GM23248 (cell line): Measurements from ENCODE around the gene JCAD. TPM values are rescaled to one million over a fixed set of nuclear protein-coding genes. Genes with fewer than 3 reads are reported as not detected.

Experiments
- DNase-seq: peaks from one replicate; pipeline ENCODE4 v3.0.0-alpha.2; 2015
- H2AFZ ChIP-seq: fragments of 200-600 bp; sonication (generic); 2 replicates; pipeline ENCODE4 v1.6.1; 2016; ENCODE audit warnings: antibody characterized with exemption
- H3F3A ChIP-seq: fragments of 200-600 bp; sonication (generic); 2 replicates; pipeline ENCODE4 v1.6.1; 2016; ENCODE audit warnings: mild to moderate bottlenecking, antibody characterized with exemption, mixed run types; ENCODE audit not compliant: insufficient read depth
- H3K27ac ChIP-seq: fragments of 200-600 bp; sonication (generic); 2 replicates; pipeline ENCODE4 v1.5.1; 2016; ENCODE audit warnings: mild to moderate bottlenecking
- H3K27me3 ChIP-seq: fragments of 200-600 bp; sonication (generic); replicated peaks from 2 replicates; pipeline ENCODE4 v1.6.1; 2016; ENCODE audit warnings: mild to moderate bottlenecking; ENCODE audit not compliant: insufficient read depth
- H3K36me3 ChIP-seq: fragments of 200-600 bp; sonication (generic); 2 replicates; pipeline ENCODE4 v1.6.1; 2016; ENCODE audit warnings: low read depth, mild to moderate bottlenecking
- H3K4me1 ChIP-seq: fragments of 200-600 bp; sonication (generic); 2 replicates; pipeline ENCODE4 v1.6.1; 2016; ENCODE audit warnings: mild to moderate bottlenecking; ENCODE audit not compliant: insufficient read depth
- H3K4me2 ChIP-seq: fragments of 200-600 bp; sonication (generic); one replicate; pipeline ENCODE4 v1.6.1; 2016; ENCODE audit warnings: mild to moderate bottlenecking; ENCODE audit not compliant: unreplicated experiment
- H3K4me3 ChIP-seq: fragments of 200-600 bp; sonication (generic); 2 replicates; pipeline ENCODE4 v1.5.1; 2016; ENCODE audit warnings: mild to moderate bottlenecking
- H3K79me2 ChIP-seq: fragments of 200-600 bp; sonication (generic); 2 replicates; pipeline ENCODE4 v1.6.1; 2016; ENCODE audit warnings: mild to moderate bottlenecking; ENCODE audit not compliant: insufficient read depth
- H3K9ac ChIP-seq: fragments of 200-600 bp; sonication (generic); 2 replicates; pipeline ENCODE4 v1.6.1; 2016; ENCODE audit warnings: mild to moderate bottlenecking
- H3K9me2 ChIP-seq: fragments of 200-600 bp; sonication (generic); 2 replicates; pipeline ENCODE4 v1.6.1; 2016; ENCODE audit warnings: mixed run types, mild to moderate bottlenecking, moderate library complexity; ENCODE audit not compliant: insufficient read depth
- H3K9me3 ChIP-seq: fragments of 200-600 bp; sonication (generic); one replicate; pipeline ENCODE4 v1.6.1; 2017; ENCODE audit warnings: low read depth
- H4K20me1 ChIP-seq: fragments of 200-600 bp; sonication (generic); 2 replicates; pipeline ENCODE4 v1.6.0; 2016; ENCODE audit not compliant: insufficient read depth
- EZH2 ChIP-seq: fragments of 200-600 bp; sonication (generic); IDR thresholded peaks from 2 replicates; pipeline ENCODE4 v1.6.1; 2018; ENCODE audit warnings: antibody characterized with exemption, mild to moderate bottlenecking; ENCODE audit not compliant: insufficient read depth, poor library complexity, severe bottlenecking
- EZH2phosphoT487 ChIP-seq: fragments of 200-600 bp; sonication (generic); IDR thresholded peaks from 2 replicates; pipeline ENCODE4 v1.6.1; 2018; ENCODE audit warnings: antibody characterized with exemption, moderate library complexity, mild to moderate bottlenecking, low read depth; ENCODE audit not compliant: insufficient read depth
- WGBS, 2 experiments: methylation state at CpG; one replicate each; pipeline ENCODE4 v1.1.6; 2015 to 2017; ENCODE audit warnings: low lambda C conversion rate in 2 of 2, low coverage in 1 of 2; ENCODE audit errors: missing lambda C conversion rate in 2 of 2; 5-methylcytosine and 5-hydroxymethylcytosine counted together
- in situ Hi-C: fragments of 300-500 bp; cut with MboI; formaldehyde crosslinking; loops from 2 replicates; pipeline ENCODE4 v1.15.0; 2020
- polyA plus RNA-seq: library from polyadenylated mRNA; unstranded; fragments of >200 nt; fragmentation: Nextera tagmentation; extraction: Ambion mirVana; gene quantifications from 2 replicates; pipeline ENCODE4 v1.2.1, GENCODE V29; 2016
- total RNA-seq: library from RNA; depleted of rRNA; stranded (reverse); fragments of >200 nt; shearing (Covaris generic); gene quantifications from 2 replicates; pipeline ENCODE4 v1.2.3, GENCODE V29; 2014

JCAD gene
- total and polyA plus RNA-seq, 2 experiments from 2014 or later, result 17.1 to 24.3 TPM

DNA sequence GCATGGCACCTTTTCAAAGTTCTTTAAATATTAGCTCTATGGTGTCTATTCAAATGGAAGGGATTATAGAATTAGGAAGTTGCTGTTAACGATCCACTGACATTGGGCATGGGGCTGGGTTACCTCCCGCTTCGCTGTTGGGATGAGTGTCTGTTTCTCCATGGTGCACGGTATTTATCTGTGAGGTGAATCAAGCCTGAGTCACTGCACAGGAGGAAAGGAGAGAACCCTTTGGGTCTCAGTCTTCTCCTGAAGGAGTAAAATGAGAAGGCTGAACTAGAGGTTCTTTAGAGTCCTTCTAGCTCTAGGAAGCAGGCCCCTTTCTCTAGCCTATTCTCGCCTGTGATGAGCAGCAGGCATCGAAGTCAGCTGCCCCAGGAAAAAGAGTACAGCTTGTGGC, 7.3 kb downstream of the JCAD start:
- Histone ChIP-seq H2AFZ (no peak overlapping the region), H3K4me2 (no peak overlapping the region), H3K9me2 (no peaks in the 10 kb centered on the region), H3K4me1 (peaks cover 34% of the 10 kb centered on the region), H3K9me3 (no peaks in the 10 kb centered on the region), H3K79me2 (peaks cover 82% of the 10 kb centered on the region), H4K20me1 (no peaks in the 10 kb centered on the region; the same call in 1 of the 2 replicates), H3K4me3 (no peak overlapping the region), H3K36me3 (0 out of 2 replicates have a peak, but pooled peaks cover 4% of the 10 kb centered on the region), H3K9ac (no peak overlapping the region), H3F3A (peaks cover 25% of the 10 kb centered on the region), H3K27me3 (no peaks in the 10 kb centered on the region), H3K27ac (no peak overlapping the region)
- 73 to 79% methylated on average over 6 of the region's 6 CpGs for WGBS, 2 experiments
- in situ Hi-C loops, result no loop called here
- DNase-seq, result peak; percentile 51
- no peak for TF ChIP-seq EZH2
- TF ChIP-seq EZH2phosphoT487, result no peak

DNA sequence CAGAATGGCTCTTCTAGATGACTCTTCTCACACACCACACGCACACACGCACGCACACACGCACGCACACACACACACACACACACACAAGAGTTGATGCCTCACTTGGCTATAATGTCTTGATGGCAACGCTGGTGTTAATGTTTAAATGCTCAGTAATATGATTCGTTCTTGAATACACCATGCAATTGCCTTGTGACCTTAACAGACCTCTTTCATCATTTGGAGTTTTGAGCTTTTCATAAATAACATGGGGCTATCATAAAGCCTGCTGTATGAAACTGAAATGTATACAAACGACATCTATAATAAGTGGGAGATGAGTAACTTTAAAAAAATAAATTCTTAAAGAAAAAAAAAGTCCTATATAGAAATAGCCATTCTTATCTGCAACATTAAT, 8.2 kb downstream of the JCAD start:
- H4K20me1 ChIP-seq, result no peaks in the 10 kb centered on the region; the same call in 1 of the 2 replicates

DNA sequence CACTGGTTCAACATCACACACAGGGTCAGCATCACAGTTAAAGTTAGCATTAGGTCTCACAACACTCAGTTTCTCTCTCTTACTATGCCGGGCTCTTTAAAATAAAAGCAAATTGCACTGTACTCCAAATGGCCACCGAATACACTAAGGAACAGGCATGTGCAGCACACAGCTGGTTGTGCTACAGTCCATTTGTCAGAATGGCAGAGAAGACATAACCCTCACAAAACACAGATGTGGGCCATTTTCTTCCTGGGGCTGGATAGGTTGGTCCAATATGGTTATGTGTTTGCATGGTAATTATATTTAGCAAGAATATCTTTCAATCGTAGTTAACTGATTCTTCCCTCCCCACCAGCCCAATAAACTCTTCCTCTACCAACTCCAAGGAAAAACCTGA, 9.0 kb downstream of the JCAD start:
- no peaks in the 10 kb centered on the region; the same call in 1 of the 2 replicates for H4K20me1 ChIP-seq
- no peak for DNase-seq
- no peaks in the 10 kb centered on the region for H3K27me3 ChIP-seq
- H3K9me2 ChIP-seq, result no peaks in the 10 kb centered on the region
- H3F3A ChIP-seq, result peaks cover 8% of the 10 kb centered on the region; the same call in 1 of the 2 replicates
- peaks cover 17% of the 10 kb centered on the region for H3K4me1 ChIP-seq
- H3K4me2 ChIP-seq, result no peak overlapping the region
- no peak overlapping the region for H3K9ac ChIP-seq
- H2AFZ ChIP-seq, result no peak overlapping the region
- H3K4me3 ChIP-seq, result no peak overlapping the region
- no peak for TF ChIP-seq EZH2
- TF ChIP-seq EZH2phosphoT487, result no peak
- H3K9me3 ChIP-seq, result no peaks in the 10 kb centered on the region
- WGBS, 2 experiments, result 48 to 50% methylated on average over 3 of the region's 3 CpGs
- peaks cover 16% of the 10 kb centered on the region; the same call in 1 of the 2 replicates for H3K36me3 ChIP-seq
- H3K79me2 ChIP-seq, result peaks cover 81% of the 10 kb centered on the region
- H3K27ac ChIP-seq, result no peak overlapping the region
- in situ Hi-C loops, result no loop called here

More for the DNA sequence above, 8.2 kb downstream of the JCAD start:
- Histone ChIP-seq H3K9me3 (no peaks in the 10 kb centered on the region), H3K4me3 (no peak overlapping the region), H3K4me1 (peaks cover 25% of the 10 kb centered on the region), H3K9me2 (no peaks in the 10 kb centered on the region), H3K79me2 (peaks cover 82% of the 10 kb centered on the region), H3K27me3 (no peaks in the 10 kb centered on the region), H3K4me2 (no peak overlapping the region), H3K9ac (no peak overlapping the region), H3F3A (peaks cover 16% of the 10 kb centered on the region), H3K27ac (no peak overlapping the region), H2AFZ (no peak overlapping the region), H3K36me3 (peaks cover 10% of the 10 kb centered on the region; the same call in 1 of the 2 replicates)
- in situ Hi-C loops, result no loop called here
- TF ChIP-seq EZH2 (no peak), EZH2phosphoT487 (no peak)
- DNase-seq, result no peak
- WGBS, 2 experiments, result 71 to 79% methylated on average over 8 of the region's 8 CpGs

DNA sequence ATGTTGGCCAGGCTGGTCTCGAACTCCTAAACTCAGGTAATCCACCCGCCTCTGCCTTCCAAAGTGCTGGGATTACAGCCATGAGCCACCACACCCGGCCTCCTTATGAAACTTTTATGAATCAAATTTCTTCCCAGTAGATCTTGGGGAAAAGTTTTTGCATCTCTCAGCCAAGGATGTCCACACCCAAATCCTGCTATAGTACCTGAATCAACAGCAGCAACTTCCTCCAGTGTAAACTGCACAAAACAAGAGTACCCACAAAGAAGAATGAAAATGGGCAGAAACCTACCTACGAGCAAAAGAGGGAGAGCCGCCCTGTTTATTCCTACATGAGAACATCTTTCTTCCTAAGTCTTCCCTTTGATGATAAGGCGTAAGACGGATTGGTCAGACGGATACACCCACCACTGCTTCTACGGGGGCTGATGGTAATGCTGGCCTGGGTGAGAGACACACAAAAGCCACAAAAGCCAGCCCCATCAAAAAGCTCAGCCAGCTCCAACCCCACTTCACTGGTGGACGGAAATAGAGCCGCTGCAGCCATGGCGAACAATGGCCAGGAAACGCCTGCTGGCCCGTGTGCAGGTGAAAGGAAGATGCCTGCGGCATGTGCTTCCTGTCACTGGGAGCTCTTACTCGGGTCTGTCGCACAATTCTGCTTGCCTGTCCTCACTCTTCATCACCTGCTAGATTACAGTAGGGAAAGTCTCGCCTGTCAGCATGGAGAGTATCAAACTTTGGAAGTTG, 10.4 kb downstream of the JCAD start:
- TF ChIP-seq EZH2phosphoT487, result no peak
- peaks cover 10% of the 10 kb centered on the region for H3K4me1 ChIP-seq
- 90% methylated on average over 18 of the region's 18 CpGs for WGBS, 2 experiments
- no peaks in the 10 kb centered on the region for H3K27me3 ChIP-seq
- H3K36me3 ChIP-seq, result peaks cover 16% of the 10 kb centered on the region; the same call in 1 of the 2 replicates
- no peaks in the 10 kb centered on the region for H3K9me3 ChIP-seq
- H3K4me3 ChIP-seq, result no peak overlapping the region
- H3K9me2 ChIP-seq, result no peaks in the 10 kb centered on the region
- DNase-seq, result no peak
- H3K9ac ChIP-seq, result no peak overlapping the region
- no peak overlapping the region for H3K27ac ChIP-seq
- in situ Hi-C loops, result no loop called here
- no peaks in the 10 kb centered on the region; the same call in 1 of the 2 replicates for H4K20me1 ChIP-seq
- no peak overlapping the region for H3K4me2 ChIP-seq
- H3K79me2 ChIP-seq, result peaks cover 83% of the 10 kb centered on the region
- no peak overlapping the region for H2AFZ ChIP-seq
- H3F3A ChIP-seq, result no peaks in the 10 kb centered on the region
